PC-3 (cell line): Measurements from ENCODE around the gene BACH1.

ENCODE experiments used
- EZH2 ChIP-seq: fragments of 300-600 bp; sonication (generic); IDR thresholded peaks from one replicate; pipeline ENCODE4 v1.6.1; 2017; ENCODE audit warnings: antibody characterized with exemption, mild to moderate bottlenecking, low read length; ENCODE audit not compliant: unreplicated experiment
- EZH2phosphoT487 ChIP-seq: fragments of 300-600 bp; sonication (generic); IDR thresholded peaks from 2 replicates; pipeline ENCODE4 v1.6.1; 2018; ENCODE audit warnings: mild to moderate bottlenecking, antibody characterized with exemption, low read length, borderline replicate concordance
- TF ChIP-seq, protein P1 (sequence below): fragments of 300-600 bp; sonication (generic); conservative IDR thresholded peaks from 2 replicates; pipeline ENCODE4 v1.5.1; 2017; ENCODE audit warnings: antibody characterized with exemption, low read depth, mild to moderate bottlenecking, low read length

DNA sequence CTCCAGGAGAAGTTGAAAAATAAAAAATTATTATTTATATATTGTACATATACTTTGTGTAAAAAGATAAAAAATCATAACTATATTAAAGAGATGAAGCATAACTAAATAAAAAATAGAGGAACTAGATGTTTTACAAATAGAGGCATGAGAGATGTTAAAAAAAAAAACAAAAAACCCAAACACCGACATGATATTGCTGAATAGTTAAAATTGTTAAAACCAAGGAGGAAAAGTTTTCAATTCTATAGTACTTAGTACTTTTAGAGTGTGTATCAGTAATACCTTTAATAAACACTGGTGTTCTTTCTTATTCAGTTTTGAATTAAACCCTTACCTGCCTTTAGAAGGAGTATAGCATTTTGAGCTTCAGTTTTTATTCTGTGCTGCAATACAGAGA, 32.1 kb downstream of the BACH1 start:
- TF ChIP-seq, protein P1, sequence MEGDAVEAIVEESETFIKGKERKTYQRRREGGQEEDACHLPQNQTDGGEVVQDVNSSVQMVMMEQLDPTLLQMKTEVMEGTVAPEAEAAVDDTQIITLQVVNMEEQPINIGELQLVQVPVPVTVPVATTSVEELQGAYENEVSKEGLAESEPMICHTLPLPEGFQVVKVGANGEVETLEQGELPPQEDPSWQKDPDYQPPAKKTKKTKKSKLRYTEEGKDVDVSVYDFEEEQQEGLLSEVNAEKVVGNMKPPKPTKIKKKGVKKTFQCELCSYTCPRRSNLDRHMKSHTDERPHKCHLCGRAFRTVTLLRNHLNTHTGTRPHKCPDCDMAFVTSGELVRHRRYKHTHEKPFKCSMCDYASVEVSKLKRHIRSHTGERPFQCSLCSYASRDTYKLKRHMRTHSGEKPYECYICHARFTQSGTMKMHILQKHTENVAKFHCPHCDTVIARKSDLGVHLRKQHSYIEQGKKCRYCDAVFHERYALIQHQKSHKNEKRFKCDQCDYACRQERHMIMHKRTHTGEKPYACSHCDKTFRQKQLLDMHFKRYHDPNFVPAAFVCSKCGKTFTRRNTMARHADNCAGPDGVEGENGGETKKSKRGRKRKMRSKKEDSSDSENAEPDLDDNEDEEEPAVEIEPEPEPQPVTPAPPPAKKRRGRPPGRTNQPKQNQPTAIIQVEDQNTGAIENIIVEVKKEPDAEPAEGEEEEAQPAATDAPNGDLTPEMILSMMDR, result no peak
- TF ChIP-seq EZH2phosphoT487 (no peak), EZH2 (no peak)
